ENCODE results near the gene POGLUT2. TPM values are rescaled to one million over a fixed set of nuclear protein-coding genes. Genes with fewer than 3 reads are reported as not detected.

The POGLUT2 gene
- total RNA-seq, 4 donors from 2014 or later = 1.8 to 5.5 (median 3.7) TPM

GRCh38 chr13:102839462-102839861 lies 40.7 kb upstream of the POGLUT2 start:
- H3K4me3 ChIP-seq (ENCODE audit: low read depth, poor library complexity, severe bottlenecking) = no peak overlapping the region
- intact Hi-C loops (cut with DNase I; ENCODE audit: low total_unique reads) = no loop called here
- TF ChIP-seq CTCF (IDR thresholded peaks at IDR 0.05) = no peak
- no peak for TF ChIP-seq POLR2A (IDR thresholded peaks at IDR 0.05)
- WGBS, 2 donors = 78 to 84% methylated on average over 5 of the region's 5 CpGs
- no peak for DNase-seq (ENCODE audit: low spot score in 2 of 2)

GRCh38 chr13:102838982-102839381 lies 40.2 kb upstream of the POGLUT2 start:
- 33 to 49% methylated on average over 4 of the region's 4 CpGs for WGBS, 2 donors
- no peak overlapping the region for H3K4me3 ChIP-seq (ENCODE audit: low read depth, poor library complexity, severe bottlenecking)
- TF ChIP-seq CTCF (IDR thresholded peaks at IDR 0.05) = no peak
- TF ChIP-seq POLR2A (IDR thresholded peaks at IDR 0.05) = no peak
- no peak for DNase-seq (ENCODE audit: low spot score in 2 of 2)
- intact Hi-C loops (cut with DNase I; ENCODE audit: low total_unique reads) = no loop called here

GRCh38 chr13:102838273-102838672 lies 39.5 kb upstream of the POGLUT2 start:
- 71 to 83% methylated on average over 1 of the region's 1 CpG for WGBS, 2 donors
- no peak for DNase-seq (ENCODE audit: low spot score in 2 of 2)
- intact Hi-C loops (cut with DNase I; ENCODE audit: low total_unique reads) = no loop called here
- TF ChIP-seq CTCF (IDR thresholded peaks at IDR 0.05) (no peak), POLR2A (IDR thresholded peaks at IDR 0.05) (no peak)
- H3K4me3 ChIP-seq (ENCODE audit: low read depth, poor library complexity, severe bottlenecking) = no peak overlapping the region

- DNase-seq (ENCODE audit: low spot score in 2 of 2) = no peak
- H3K4me3 ChIP-seq (ENCODE audit: low read depth, poor library complexity, severe bottlenecking) = no peak overlapping the region
- WGBS, 2 donors = 94 to 97% methylated on average over 4 of the region's 4 CpGs
- intact Hi-C loops (cut with DNase I; ENCODE audit: low total_unique reads) = no loop called here
- TF ChIP-seq POLR2A (IDR thresholded peaks at IDR 0.05) (no peak), CTCF (IDR thresholded peaks at IDR 0.05) (no peak)
Measured at GRCh38 chr13:102836471-102836870, 37.7 kb upstream of the POGLUT2 start.

GRCh38 chr13:102830646-102831045 lies 31.9 kb upstream of the POGLUT2 start:
- WGBS, 2 donors = 33 to 44% methylated on average over 4 of the region's 4 CpGs
- no peak for DNase-seq (ENCODE audit: low spot score in 2 of 2)
- intact Hi-C loops (cut with DNase I; ENCODE audit: low total_unique reads) = no loop called here

More at GRCh38 chr13:102830646-102831045, 31.9 kb upstream of the POGLUT2 start:
- no peak for TF ChIP-seq CTCF (IDR thresholded peaks at IDR 0.05)
- no peak for TF ChIP-seq POLR2A (IDR thresholded peaks at IDR 0.05)
- H3K4me3 ChIP-seq (ENCODE audit: low read depth, poor library complexity, severe bottlenecking) = no peak overlapping the region
